SK-N-DZ (cell line): ENCODE measurements around the gene ABCB6. TPM values are rescaled to one million over a fixed set of nuclear protein-coding genes. Genes with fewer than 3 reads are reported as not detected.
"Not testable (repeated sequence)": the region's sequence is repeated elsewhere in the genome, so short reads cannot be mapped to it uniquely, and the experiment has no call there.

Experiments used
- DNase-seq: peaks from one replicate; pipeline ENCODE4 v3.0.0-alpha.2; 2015; ENCODE audit warnings: low spot score
- polyA plus RNA-seq, 2 experiments: library from polyadenylated mRNA; depleted of rRNA; stranded (reverse); fragments of >200 nt; gene quantifications; 2 replicates each; pipeline ENCODE4 v1.2.3, GENCODE V29; 2014

The ABCB6 gene
- 24.6 and 37.6 TPM in 2 replicates for polyA plus RNA-seq (2014; cell fraction: cytosol; rRNA removed)
- 154 and 165 TPM in 2 replicates for polyA plus RNA-seq (2014; cell fraction: nucleus; rRNA removed)

GRCh38 chr2:219218732-219219701 is at the start of gene ABCB6:
Gene ABCB6 (minus strand): TSS chr2:219218958. CDS start chr2:219218673, 285 bp downstream.
- peak; percentile 96 for DNase-seq

- DNase-seq: no peak
Observed at GRCh38 chr2:219268294-219268693, 49.5 kb upstream of the ABCB6 start.

DNA sequence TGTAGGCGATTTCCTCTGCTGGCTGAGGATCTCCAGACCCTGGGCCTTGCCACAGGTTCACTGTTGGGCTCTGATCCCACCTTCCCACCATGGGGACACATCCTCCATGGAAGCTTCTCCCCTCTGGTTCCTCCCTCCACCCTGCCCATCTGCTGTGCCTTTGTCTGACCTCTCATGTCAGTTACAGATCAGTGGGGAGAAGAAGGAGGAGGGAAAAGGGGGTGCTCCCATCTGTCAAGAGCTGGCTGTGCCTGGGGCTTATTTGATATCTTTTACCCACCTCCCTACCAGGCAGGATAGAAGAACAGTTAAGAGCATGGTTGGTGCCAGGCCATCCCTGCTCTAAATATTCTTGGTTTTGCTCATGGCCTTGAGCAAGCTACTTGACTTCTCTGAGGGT is 48.1 kb upstream of the ABCB6 start:
- DNase-seq: no peak

DNA sequence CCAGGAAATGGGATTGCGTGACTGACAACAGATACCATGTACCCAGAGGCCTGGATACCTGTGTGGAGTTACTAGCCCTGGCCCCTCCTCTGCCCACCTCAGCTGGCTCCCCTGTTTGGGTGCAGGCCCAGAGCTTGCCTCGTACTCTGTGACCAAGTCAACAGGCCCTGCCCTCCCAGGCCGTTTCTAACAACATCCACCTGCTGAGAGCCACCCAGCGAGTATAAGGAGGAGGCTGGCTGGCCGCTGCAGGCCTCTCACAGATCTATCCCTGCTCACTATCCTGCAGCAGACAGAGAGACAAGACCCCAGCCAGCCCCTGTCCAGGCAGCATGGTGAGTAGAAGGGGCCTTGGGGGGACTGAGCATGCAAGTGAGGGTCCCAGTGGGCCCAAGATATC is 47.5 kb upstream of the ABCB6 start:
- DNase-seq: no peak

GRCh38 chr2:219261024-219261855 is 42.5 kb upstream of the ABCB6 start:
- DNase-seq: no peak

DNA sequence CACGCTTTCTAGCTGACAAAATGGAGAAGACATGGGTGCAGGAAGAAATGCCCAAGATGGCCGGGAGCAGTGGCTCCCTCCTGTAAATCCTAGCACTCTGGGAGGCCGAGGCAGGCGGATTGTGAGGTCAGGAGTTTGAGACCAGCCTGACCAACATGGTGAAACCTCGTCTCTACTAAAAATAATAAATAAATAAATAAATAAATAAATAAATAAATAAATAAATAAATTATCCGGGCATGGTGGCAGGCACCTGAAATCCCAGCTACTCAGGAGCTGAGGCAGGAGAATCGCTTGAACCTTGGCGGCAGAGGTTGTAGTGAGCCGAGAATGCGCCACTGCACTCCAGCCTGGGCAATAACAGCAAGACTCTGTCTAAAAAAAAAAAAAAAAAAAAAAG is 40.2 kb upstream of the ABCB6 start:
- not testable (repeated sequence) for DNase-seq

- no peak for DNase-seq
Observed at GRCh38 chr2:219254590-219255201, 35.9 kb upstream of the ABCB6 start.

GRCh38 chr2:219253753-219254589 is 35.2 kb upstream of the ABCB6 start, which contains the start of gene TUBA4A:
Gene TUBA4A (minus strand): TSS chr2:219253918. CDS start chr2:219253858, 60 bp downstream.
- peak; percentile 63 for DNase-seq

- DNase-seq: no peak
Observed at GRCh38 chr2:219252900-219253752, 34.4 kb upstream of the ABCB6 start, which contains the start of gene TUBA4B. Gene TUBA4B (plus strand): TSS chr2:219253243. CDS start chr2:219253408, 165 bp downstream.

- no peak for DNase-seq
Observed at GRCh38 chr2:219252570-219252899, 33.8 kb upstream of the ABCB6 start.

- DNase-seq: no peak
Observed at GRCh38 chr2:219252084-219252483, 33.3 kb upstream of the ABCB6 start.

DNA sequence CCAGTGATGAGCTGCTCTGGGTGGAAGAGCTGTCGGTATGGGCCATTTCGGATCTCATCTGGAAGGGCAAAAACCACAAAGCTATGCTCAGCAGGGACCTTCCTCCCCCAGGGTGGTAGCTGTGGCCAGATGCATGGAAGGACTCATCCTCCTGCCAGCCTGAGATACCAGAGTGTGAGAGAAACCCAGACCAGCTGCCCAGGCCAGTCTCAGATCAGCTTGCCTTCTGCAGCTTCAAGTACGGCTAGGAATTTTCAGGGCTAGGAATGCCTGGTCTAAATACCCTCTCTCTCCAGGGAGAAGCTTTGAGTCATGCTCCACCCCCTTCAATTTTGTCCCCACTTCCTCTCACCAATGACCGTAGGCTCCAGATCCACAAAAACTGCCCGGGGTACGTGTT is 32.9 kb upstream of the ABCB6 start:
- no peak for DNase-seq

DNA sequence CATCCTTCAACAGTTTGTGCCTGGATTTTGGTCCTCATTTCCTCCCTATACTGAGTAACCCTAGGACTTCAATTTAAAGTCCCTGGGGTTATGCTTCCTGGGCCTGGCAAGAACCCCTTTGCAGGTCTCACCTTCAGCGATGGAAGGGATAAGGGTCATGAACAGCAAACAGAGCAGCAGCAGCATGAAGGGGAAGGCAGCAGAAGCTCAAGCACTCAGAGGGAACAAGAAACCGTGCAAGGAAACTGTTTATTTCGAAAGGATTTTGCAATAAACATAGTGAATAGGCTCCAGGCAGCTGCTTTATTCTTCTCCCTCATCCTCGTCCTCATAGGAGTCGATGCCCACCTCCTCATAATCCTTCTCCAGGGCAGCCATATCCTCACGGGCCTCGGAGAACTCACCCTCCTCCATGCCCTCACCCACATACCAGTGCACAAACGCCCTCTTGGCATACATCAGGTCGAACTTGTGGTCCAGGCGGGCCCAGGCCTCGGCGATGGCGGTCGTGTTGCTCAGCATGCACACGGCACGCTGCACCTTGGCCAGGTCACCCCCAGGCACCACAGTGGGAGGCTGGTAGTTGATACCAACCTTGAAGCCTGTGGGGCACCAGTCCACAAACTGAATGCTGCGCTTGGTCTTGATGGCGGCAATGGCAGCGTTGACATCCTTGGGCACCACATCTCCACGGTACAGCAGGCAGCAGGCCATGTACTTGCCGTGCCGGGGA is 31.5 kb upstream of the ABCB6 start:
- DNase-seq: no peak

- no peak for DNase-seq
Observed at GRCh38 chr2:219249203-219249980, 30.6 kb upstream of the ABCB6 start.

GRCh38 chr2:219248845-219249202 is 30.1 kb upstream of the ABCB6 start:
- no peak for DNase-seq

DNA sequence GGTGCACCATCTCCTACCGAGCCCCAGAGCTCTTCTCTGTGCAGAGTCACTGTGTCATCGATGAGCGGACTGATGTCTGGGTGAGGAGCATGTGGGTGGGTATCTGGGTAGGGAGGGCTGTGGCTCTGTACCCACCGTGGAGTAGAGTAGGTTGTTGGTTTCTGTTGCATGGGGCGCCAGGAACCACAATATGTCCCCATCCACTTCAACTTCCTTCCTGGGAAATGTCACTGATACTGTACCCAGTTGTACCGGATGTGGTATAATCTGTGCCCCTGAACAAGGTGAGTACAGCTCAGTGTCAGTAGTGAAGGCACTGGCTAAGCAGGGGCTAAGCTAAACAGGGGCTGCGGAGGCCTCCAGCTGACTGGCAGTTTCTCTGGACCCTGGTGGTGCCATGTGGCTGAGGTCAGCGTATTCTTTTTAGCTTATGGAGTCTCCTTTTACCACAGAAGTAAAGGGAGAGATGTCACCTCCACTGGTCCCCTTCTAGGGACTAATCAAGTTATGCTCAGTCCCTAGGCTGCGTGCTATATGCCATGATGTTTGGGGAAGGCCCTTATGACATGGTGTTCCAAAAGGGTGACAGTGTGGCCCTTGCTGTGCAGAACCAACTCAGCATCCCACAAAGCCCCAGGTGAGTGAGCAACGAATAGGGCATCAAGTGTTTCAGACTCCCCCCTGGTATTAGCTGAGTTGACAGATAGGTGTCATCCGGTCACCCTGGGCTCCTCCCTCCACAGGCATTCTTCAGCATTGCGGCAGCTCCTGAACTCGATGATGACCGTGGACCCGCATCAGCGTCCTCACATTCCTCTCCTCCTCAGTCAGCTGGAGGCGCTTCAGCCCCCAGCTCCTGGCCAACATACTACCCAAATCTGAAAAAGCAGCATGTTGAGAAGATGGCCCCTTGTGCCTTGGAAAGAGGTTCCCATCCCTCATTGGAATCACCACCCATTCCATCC is 29.2 kb upstream of the ABCB6 start:
- DNase-seq: no peak

DNA sequence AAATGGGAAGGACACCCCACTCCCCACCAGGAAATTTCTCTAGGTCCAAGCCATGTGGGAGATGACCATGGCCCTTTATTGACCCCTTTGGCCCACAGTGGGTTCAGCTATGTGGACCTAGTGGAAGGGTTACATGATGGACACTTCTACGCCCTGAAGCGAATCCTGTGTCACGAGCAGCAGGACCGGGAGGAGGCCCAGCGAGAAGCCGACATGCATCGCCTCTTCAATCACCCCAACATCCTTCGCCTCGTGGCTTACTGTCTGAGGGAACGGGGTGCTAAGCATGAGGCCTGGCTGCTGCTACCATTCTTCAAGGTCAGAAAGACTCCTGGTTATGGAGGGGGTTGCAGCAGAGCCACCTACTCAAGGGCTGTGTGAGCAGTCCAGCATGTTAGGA is 27.8 kb upstream of the ABCB6 start:
- no peak for DNase-seq
